HG03108 (cell line): Measurements from ENCODE around the gene FRRS1.

ENCODE experiments used
- ATAC-seq: cut with Tn5 transposase; IDR thresholded peaks from one replicate; pipeline ENCODE4 v1.9.1; 2021; ENCODE audit warnings: moderate library complexity; ENCODE audit not compliant: unreplicated experiment

Gene FRRS1

GRCh38 chr1:99681583-99681982 lies 84.9 kb downstream of the FRRS1 start:
- no peak for ATAC-seq

- no peak for ATAC-seq
Observed at GRCh38 chr1:99680270-99680669, 86.2 kb downstream of the FRRS1 start.

GRCh38 chr1:99677416-99677815 lies 89.0 kb downstream of the FRRS1 start:
- no peak for ATAC-seq

- ATAC-seq, result no peak
Observed at GRCh38 chr1:99676876-99677275, 89.6 kb downstream of the FRRS1 start.

GRCh38 chr1:99675994-99676393 lies 90.4 kb downstream of the FRRS1 start:
- ATAC-seq, result no peak

GRCh38 chr1:99675292-99675691 lies 91.1 kb downstream of the FRRS1 start:
- no peak for ATAC-seq

- no peak for ATAC-seq
Observed at GRCh38 chr1:99674115-99675064, 92.0 kb downstream of the FRRS1 start.

- ATAC-seq, result no peak
Observed at GRCh38 chr1:99673315-99673714, 93.1 kb downstream of the FRRS1 start.

GRCh38 chr1:99672530-99673213 lies 93.8 kb downstream of the FRRS1 start:
- ATAC-seq, result no peak

- ATAC-seq, result no peak
Observed at GRCh38 chr1:99672038-99672437, 94.4 kb downstream of the FRRS1 start.

GRCh38 chr1:99670583-99670982 lies 95.9 kb downstream of the FRRS1 start:
- ATAC-seq, result no peak

GRCh38 chr1:99669821-99670220 lies 96.6 kb downstream of the FRRS1 start:
- no peak for ATAC-seq

GRCh38 chr1:99669376-99669775 lies 97.1 kb downstream of the FRRS1 start:
- ATAC-seq, result no peak

GRCh38 chr1:99665212-99665611 lies 101.2 kb downstream of the FRRS1 start:
- ATAC-seq, result no peak

GRCh38 chr1:99663501-99663900 lies 102.9 kb downstream of the FRRS1 start:
- ATAC-seq, result no peak

- no peak for ATAC-seq
Observed at GRCh38 chr1:99662539-99663080, 103.8 kb downstream of the FRRS1 start.

- no peak for ATAC-seq
Observed at GRCh38 chr1:99661780-99662179, 104.7 kb downstream of the FRRS1 start.

- ATAC-seq, result no peak
Observed at GRCh38 chr1:99660496-99660895, 105.9 kb downstream of the FRRS1 start.

- ATAC-seq, result no peak
Observed at GRCh38 chr1:99659755-99660210, 106.7 kb downstream of the FRRS1 start.
